IPS-15b (cell line): Measurements from ENCODE around the gene BMPR2.

Experiments
- H3K27me3 ChIP-seq: one replicate; pipeline ENCODE4 v1.6.1; 2013; ENCODE audit warnings: low read length; ENCODE audit not compliant: control insufficient read depth, insufficient read depth
- H3K36me3 ChIP-seq: one replicate; pipeline ENCODE4 v1.6.1; 2013; ENCODE audit warnings: low read length; ENCODE audit not compliant: control insufficient read depth, insufficient read depth
- H3K4me1 ChIP-seq: one replicate; pipeline ENCODE4 v1.6.1; 2013; ENCODE audit warnings: mild to moderate bottlenecking, low read length; ENCODE audit not compliant: control insufficient read depth, insufficient read depth
- H3K4me3 ChIP-seq: one replicate; pipeline ENCODE4 v1.5.1; 2013; ENCODE audit warnings: low read depth, low read length
- H3K9ac ChIP-seq: one replicate; pipeline ENCODE4 v1.6.1; 2013; ENCODE audit warnings: low read depth, mild to moderate bottlenecking, low read length
- H3K9me3 ChIP-seq: one replicate; pipeline ENCODE4 v1.6.1; 2013; ENCODE audit warnings: mild to moderate bottlenecking, low read length; ENCODE audit not compliant: control insufficient read depth, insufficient read depth

The BMPR2 gene

GRCh38 chr2:202612145-202612544 lies 236.0 kb downstream of the BMPR2 start:
- H3K27me3 ChIP-seq: no peaks in the 10 kb centered on the region
- no peak overlapping the region for H3K9ac ChIP-seq
- no peaks in the 10 kb centered on the region for H3K4me1 ChIP-seq
- H3K9me3 ChIP-seq: no peaks in the 10 kb centered on the region
- H3K36me3 ChIP-seq: no peaks in the 10 kb centered on the region
- H3K4me3 ChIP-seq: no peak overlapping the region

DNA sequence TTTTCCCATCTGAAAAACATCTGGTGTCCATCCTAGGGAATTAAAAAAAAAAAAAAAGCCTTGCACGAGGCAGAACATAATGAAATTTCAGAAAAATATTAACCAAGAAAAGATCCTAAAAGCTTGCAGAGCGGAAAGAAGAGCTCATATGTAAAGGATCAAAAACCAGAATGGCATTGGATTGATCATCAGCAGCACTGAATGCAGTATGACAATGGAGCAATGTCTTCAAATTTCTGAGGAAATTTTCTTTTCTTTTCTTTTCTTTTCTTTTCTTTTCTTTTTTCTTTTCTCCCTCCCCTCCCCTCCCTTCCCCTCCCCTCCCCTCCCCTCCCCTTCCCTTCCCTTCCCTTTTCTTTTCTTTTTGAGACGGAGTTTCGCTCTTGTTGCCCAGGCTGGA lies 237.4 kb downstream of the BMPR2 start:
- Histone ChIP-seq H3K27me3 (no peaks in the 10 kb centered on the region), H3K9me3 (no peaks in the 10 kb centered on the region), H3K9ac (no peak overlapping the region), H3K36me3 (no peaks in the 10 kb centered on the region), H3K4me3 (no peak overlapping the region), H3K4me1 (no peaks in the 10 kb centered on the region)
